Panc1 (cell line): ENCODE data around the gene KLB. TPM values are rescaled to one million over a fixed set of nuclear protein-coding genes. Genes with fewer than 3 reads are reported as not detected.

ENCODE experiments used
- ATAC-seq: fragments of 200-7000 bp; cut with Tn5 transposase; 2 replicates; pipeline ENCODE4 v1.9.1; 2020; ENCODE audit warnings: mild to moderate bottlenecking, moderate library complexity
- BruUV-seq: library from RNA; stranded (reverse); fragments of 400-500 nt; replicated peaks from 2 replicates; lab custom pipeline; 2021; lab: Mats Ljungman, UMichigan
- CTCF ChIA-PET: fragments of 300-600 bp; sonication (Branson Sonifier 250); formaldehyde crosslinking; loops from one replicate; lab custom pipeline; 2022; ENCODE audit warnings: antibody characterized with exemption; lab: Charles Lee
- POLR2A ChIA-PET: fragments of 300-600 bp; sonication (Branson Sonifier 250); formaldehyde crosslinking; loops from one replicate; lab custom pipeline; 2022; ENCODE audit warnings: antibody characterized with exemption; lab: Charles Lee
- DNase-seq: peaks from one replicate; pipeline ENCODE4 v3.0.0-alpha.2; 2010; ENCODE audit warnings: low read depth, low spot score
- H3K27ac ChIP-seq: 2 replicates; pipeline ENCODE4 v1.5.1; 2011; ENCODE audit warnings: mild to moderate bottlenecking, low read length, inconsistent platforms
- H3K27me3 ChIP-seq: fragments of 200-500 bp; sonication (Bioruptor generic); 2 replicates; pipeline ENCODE4 v1.6.0; 2014; ENCODE audit warnings: low read length, inconsistent platforms; ENCODE audit not compliant: control insufficient read depth, insufficient read depth
- H3K36me3 ChIP-seq: fragments of 200-500 bp; sonication (Bioruptor generic); 2 replicates; pipeline ENCODE4 v1.5.1; 2014; ENCODE audit warnings: inconsistent platforms, mild to moderate bottlenecking, low read length, moderate library complexity; ENCODE audit not compliant: control insufficient read depth, insufficient read depth
- H3K4me1 ChIP-seq: 2 replicates; pipeline ENCODE4 v1.5.1; 2011; ENCODE audit warnings: inconsistent platforms, mild to moderate bottlenecking, low read length, moderate library complexity; ENCODE audit not compliant: control insufficient read depth, insufficient read depth
- H3K4me3 ChIP-seq, 2 experiments: 2 replicates each; pipeline ENCODE4 v1.5.1; 2011 to 2012; ENCODE audit warnings: low read depth in 2 of 2, low read length in 2 of 2, mild to moderate bottlenecking in 2 of 2, inconsistent platforms in 1 of 2, moderate library complexity in 1 of 2
- H3K9me3 ChIP-seq: fragments of 200-500 bp; sonication (Bioruptor generic); 2 replicates; pipeline ENCODE4 v1.5.1; 2014; ENCODE audit warnings: low read depth, mild to moderate bottlenecking, inconsistent platforms, low read length, moderate library complexity; ENCODE audit not compliant: control insufficient read depth, insufficient read depth
- POLR2AphosphoS5 ChIP-seq: IDR thresholded peaks from 2 replicates; pipeline ENCODE4 v1.6.1; 2012; ENCODE audit warnings: mild to moderate bottlenecking, low read depth, low read length, moderate library complexity
- SIN3A ChIP-seq: IDR thresholded peaks from 2 replicates; pipeline ENCODE4 v1.6.1; 2012; ENCODE audit warnings: low read depth, mild to moderate bottlenecking, low read length, moderate library complexity, borderline replicate concordance; ENCODE audit not compliant: insufficient read depth
- TCF7L2 ChIP-seq: IDR thresholded peaks from 2 replicates; pipeline ENCODE4 v1.6.1; 2011; ENCODE audit warnings: mild to moderate bottlenecking, low read depth, low read length, inconsistent platforms
- in situ Hi-C: cut with HindIII; loops from 2 replicates; pipeline ENCODE4 v1.10.0; 2016; ENCODE audit warnings: low sequenced_read_pairs, low pct_unique_long_range_greater_than_20kb
- intact Hi-C: fragments of 100-400 bp; cut with micrococcal nuclease; formaldehyde crosslinking; loops from one replicate; pipeline ENCODE4 v1.10.0; 2022; ENCODE audit not compliant: unreplicated experiment
- total RNA-seq: library from RNA; stranded (reverse); gene quantifications from one replicate; pipeline ENCODE4 v1.2.1, GENCODE V29; 2021; ENCODE audit not compliant: unreplicated experiment
- TF ChIP-seq, protein P1 (sequence below), 2 experiments: IDR thresholded peaks; 2 replicates each; pipeline ENCODE4 v1.6.1; 2011 to 2012; ENCODE audit warnings: low read depth in 2 of 2, control low read depth in 1 of 2, low read length in 1 of 2, mild to moderate bottlenecking in 1 of 2, moderate library complexity in 1 of 2; ENCODE audit not compliant: insufficient read depth in 1 of 2
- TF ChIP-seq, protein P2 (sequence below): fragments of 450-650 bp; IDR thresholded peaks from 2 replicates; pipeline ENCODE4 v1.5.1; 2017; ENCODE audit warnings: mild to moderate bottlenecking

The KLB gene
- total RNA-seq, 1 experiment from 2014 or later: not detected

DNA sequence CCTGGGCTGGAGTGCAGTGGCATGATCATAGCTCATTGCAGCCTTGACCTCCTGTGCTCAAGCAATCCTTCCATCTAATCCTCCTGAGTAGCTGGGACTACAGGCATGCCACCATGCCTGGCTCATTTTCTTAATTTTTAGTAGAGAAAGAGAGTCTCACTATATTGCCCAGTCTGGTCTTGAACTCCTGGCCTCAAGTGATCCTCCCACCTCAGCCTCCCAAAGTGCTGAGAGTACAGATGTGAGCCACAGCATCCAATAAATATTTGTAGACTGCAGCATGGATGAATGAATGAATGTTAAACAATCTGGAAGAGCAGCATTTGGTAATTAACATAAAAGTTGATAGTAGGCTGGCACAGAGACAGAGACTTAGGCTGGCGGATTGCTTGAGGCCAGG lies 20.0 kb downstream of the KLB start:
- no peaks in the 10 kb centered on the region for H3K9me3 ChIP-seq
- H3K4me1 ChIP-seq: no peaks in the 10 kb centered on the region
- ATAC-seq: no peak
- intact Hi-C loops: no loop called here
- TF ChIP-seq SIN3A (no peak), POLR2AphosphoS5 (no peak), TCF7L2 (no peak)
- TF ChIP-seq, protein P1, sequence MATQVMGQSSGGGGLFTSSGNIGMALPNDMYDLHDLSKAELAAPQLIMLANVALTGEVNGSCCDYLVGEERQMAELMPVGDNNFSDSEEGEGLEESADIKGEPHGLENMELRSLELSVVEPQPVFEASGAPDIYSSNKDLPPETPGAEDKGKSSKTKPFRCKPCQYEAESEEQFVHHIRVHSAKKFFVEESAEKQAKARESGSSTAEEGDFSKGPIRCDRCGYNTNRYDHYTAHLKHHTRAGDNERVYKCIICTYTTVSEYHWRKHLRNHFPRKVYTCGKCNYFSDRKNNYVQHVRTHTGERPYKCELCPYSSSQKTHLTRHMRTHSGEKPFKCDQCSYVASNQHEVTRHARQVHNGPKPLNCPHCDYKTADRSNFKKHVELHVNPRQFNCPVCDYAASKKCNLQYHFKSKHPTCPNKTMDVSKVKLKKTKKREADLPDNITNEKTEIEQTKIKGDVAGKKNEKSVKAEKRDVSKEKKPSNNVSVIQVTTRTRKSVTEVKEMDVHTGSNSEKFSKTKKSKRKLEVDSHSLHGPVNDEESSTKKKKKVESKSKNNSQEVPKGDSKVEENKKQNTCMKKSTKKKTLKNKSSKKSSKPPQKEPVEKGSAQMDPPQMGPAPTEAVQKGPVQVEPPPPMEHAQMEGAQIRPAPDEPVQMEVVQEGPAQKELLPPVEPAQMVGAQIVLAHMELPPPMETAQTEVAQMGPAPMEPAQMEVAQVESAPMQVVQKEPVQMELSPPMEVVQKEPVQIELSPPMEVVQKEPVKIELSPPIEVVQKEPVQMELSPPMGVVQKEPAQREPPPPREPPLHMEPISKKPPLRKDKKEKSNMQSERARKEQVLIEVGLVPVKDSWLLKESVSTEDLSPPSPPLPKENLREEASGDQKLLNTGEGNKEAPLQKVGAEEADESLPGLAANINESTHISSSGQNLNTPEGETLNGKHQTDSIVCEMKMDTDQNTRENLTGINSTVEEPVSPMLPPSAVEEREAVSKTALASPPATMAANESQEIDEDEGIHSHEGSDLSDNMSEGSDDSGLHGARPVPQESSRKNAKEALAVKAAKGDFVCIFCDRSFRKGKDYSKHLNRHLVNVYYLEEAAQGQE (IDR thresholded peaks at IDR 0.05; ENCODE audit: insufficient read depth in 1 of 2, low read depth in 2 of 2, low read length in 1 of 2): no peak
- TF ChIP-seq, protein P2, sequence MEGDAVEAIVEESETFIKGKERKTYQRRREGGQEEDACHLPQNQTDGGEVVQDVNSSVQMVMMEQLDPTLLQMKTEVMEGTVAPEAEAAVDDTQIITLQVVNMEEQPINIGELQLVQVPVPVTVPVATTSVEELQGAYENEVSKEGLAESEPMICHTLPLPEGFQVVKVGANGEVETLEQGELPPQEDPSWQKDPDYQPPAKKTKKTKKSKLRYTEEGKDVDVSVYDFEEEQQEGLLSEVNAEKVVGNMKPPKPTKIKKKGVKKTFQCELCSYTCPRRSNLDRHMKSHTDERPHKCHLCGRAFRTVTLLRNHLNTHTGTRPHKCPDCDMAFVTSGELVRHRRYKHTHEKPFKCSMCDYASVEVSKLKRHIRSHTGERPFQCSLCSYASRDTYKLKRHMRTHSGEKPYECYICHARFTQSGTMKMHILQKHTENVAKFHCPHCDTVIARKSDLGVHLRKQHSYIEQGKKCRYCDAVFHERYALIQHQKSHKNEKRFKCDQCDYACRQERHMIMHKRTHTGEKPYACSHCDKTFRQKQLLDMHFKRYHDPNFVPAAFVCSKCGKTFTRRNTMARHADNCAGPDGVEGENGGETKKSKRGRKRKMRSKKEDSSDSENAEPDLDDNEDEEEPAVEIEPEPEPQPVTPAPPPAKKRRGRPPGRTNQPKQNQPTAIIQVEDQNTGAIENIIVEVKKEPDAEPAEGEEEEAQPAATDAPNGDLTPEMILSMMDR: no peak
- DNase-seq: no peak
- POLR2A ChIA-PET: no interaction called here
- BruUV-seq: no TSS peak
- H3K4me3 ChIP-seq: no peak overlapping the region
- H3K36me3 ChIP-seq: no peaks in the 10 kb centered on the region
- in situ Hi-C loops: no loop called here
- H3K27ac ChIP-seq: no peak overlapping the region
- no peaks in the 10 kb centered on the region for H3K27me3 ChIP-seq
- CTCF ChIA-PET: no interaction called here

DNA sequence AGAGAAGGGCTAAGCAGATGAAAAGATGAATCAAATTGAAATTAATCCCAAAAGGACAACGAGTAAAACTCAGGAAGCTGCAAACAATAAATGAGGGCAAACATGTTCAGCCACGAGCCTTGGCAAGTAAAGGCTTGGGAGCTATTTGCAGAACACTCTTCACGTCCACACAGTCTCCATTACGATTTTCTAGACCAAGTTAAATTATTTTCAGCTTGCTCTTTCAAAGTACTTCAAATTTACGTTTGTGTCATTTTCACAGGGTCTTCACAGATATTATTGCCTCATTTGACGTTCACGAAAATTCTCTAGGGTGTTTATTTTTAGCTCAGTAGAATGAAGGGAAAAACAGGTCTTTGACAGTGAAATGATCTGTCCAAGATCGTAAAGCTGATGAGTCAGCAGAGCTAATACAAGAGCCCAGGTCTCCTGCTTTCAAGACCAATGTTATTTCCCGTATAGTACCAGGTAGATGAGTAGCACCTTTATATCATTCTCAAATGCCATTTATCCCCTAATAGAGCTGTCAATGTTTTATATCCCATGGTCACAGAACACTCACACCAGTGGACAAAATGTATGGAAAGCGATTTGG lies 20.9 kb downstream of the KLB start:
- Histone ChIP-seq H3K36me3 (no peaks in the 10 kb centered on the region), H3K27me3 (no peaks in the 10 kb centered on the region), H3K4me3 (no peak overlapping the region), H3K4me1 (no peaks in the 10 kb centered on the region), H3K9me3 (no peaks in the 10 kb centered on the region), H3K27ac (no peak overlapping the region)
- no peak for ATAC-seq
- intact Hi-C loops (no loop called here), in situ Hi-C loops (no loop called here)
- BruUV-seq: no TSS peak
- POLR2A ChIA-PET: no interaction called here
- DNase-seq: no peak
- CTCF ChIA-PET: no interaction called here
- TF ChIP-seq POLR2AphosphoS5 (no peak), SIN3A (no peak), TCF7L2 (no peak)
- TF ChIP-seq, protein P2: no peak
- TF ChIP-seq, protein P1 (IDR thresholded peaks at IDR 0.05; ENCODE audit: insufficient read depth in 1 of 2, low read depth in 2 of 2, low read length in 1 of 2): no peak
